Subcutaneous adipose tissue (tissue), 4 donors: Measurements from ENCODE around the gene BUD13. TPM values are rescaled to one million over a fixed set of nuclear protein-coding genes. Genes with fewer than 3 reads are reported as not detected.

Experiments used
- CTCF ChIP-seq: fragments of 450-650 bp; IDR thresholded peaks from one replicate; pipeline ENCODE4 v1.5.1; 2016; ENCODE audit warnings: low read depth, mild to moderate bottlenecking, control low read depth, antibody characterized with exemption, moderate library complexity
- total RNA-seq, 4 donors: library from RNA; depleted of rRNA; stranded (reverse); fragments of >200 nt; gene quantifications; one replicate each; pipeline ENCODE4 v1.1.0, GENCODE V29; 2016

BUD13 gene
- total RNA-seq, 4 donors from 2014 or later = 11.0 to 12.8 (median 12.5) TPM

GRCh38 chr11:116701297-116701801 is 71.4 kb downstream of the BUD13 start:
- no peak for TF ChIP-seq CTCF

GRCh38 chr11:116700586-116701220 is 72.1 kb downstream of the BUD13 start:
- TF ChIP-seq CTCF = no peak

Other genes starting within 250 kb of the BUD13 start
- gene ZPR1, start 15.0 kb upstream of the BUD13 start, total RNA-seq = 10 to 100 TPM; 27.6 to 39.4 (median 31.2) TPM
- gene APOA5, start 18.9 kb upstream of the BUD13 start, total RNA-seq = not detected
- gene APOA4, start 50.3 kb upstream of the BUD13 start, total RNA-seq = not detected
- gene APOC3, start 56.9 kb upstream of the BUD13 start, total RNA-seq = not detected
- gene APOA1, start 64.6 kb upstream of the BUD13 start, total RNA-seq = not detected